Measurements from ENCODE around the gene NUCB2. TPM values are rescaled to one million over a fixed set of nuclear protein-coding genes. Genes with fewer than 3 reads are reported as not detected.
A peak's percentile ranks its signal among the peaks of the same experiment; 100 is the strongest.

The NUCB2 gene
- total and polyA plus RNA-seq, 2 of the 13 experiments (the other 11 are each of a cell fraction or from before 2014, with no cell fraction given): 54.2 to 82.4 TPM

DNA sequence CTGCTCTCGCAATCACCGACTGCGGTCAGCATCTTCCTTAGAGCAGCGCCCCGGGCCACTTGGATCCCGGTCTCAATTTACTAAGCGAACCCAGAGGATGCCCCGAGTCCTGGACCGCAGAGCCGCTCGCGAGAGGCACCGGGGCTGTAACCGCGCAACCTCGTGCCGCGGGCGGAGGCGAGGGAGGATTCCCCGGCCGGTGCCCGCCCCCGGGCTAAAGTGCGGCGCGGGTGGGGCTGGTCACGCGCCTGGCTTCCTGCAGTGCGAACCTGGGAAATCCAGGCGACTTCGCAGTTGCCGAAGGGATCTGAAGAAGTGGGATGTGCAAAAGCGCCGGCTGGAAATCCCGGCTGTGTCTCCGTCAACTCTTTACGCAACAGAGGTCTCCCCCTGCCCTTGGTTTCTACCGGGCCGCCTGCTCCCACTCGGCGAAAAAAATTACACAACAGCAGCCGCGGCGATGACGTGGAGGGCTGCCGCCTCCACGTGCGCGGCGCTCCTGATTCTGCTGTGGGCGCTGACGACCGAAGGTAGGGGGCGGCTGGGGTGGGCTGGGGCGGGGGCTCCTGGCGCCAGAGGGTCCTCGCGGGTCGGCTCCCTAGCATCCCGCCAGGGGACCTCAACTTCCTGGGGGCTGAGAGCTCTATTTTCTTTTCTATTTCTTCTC is 75.1 kb downstream of the NUCB2 start, which contains the start of gene NCR3LG1 (continued):
- TF ChIP-seq AHDC1 (CRISPR knock-in tag; IDR thresholded peaks at IDR 0.05; ENCODE audit: borderline replicate concordance): peak; percentile 54; the same call in 1 of the 2 replicates
- TF ChIP-seq ZSCAN20 (CRISPR knock-in tag; IDR thresholded peaks at IDR 0.05; ENCODE audit: borderline replicate concordance): peak; percentile 77
- peak; percentile 40; the same call in 1 of the 3 replicates for TF ChIP-seq MXI1 (IDR thresholded peaks at IDR 0.05; ENCODE audit: borderline replicate concordance, low read depth, low read length)
- 0 out of 2 replicates have a peak, but pooled peaks have one; percentile 54 for TF ChIP-seq FOXO1 (CRISPR knock-in tag; IDR thresholded peaks at IDR 0.05)
- no peak for TF ChIP-seq SMAD3 (CRISPR knock-in tag; IDR thresholded peaks at IDR 0.05)
- TF ChIP-seq, protein P1, sequence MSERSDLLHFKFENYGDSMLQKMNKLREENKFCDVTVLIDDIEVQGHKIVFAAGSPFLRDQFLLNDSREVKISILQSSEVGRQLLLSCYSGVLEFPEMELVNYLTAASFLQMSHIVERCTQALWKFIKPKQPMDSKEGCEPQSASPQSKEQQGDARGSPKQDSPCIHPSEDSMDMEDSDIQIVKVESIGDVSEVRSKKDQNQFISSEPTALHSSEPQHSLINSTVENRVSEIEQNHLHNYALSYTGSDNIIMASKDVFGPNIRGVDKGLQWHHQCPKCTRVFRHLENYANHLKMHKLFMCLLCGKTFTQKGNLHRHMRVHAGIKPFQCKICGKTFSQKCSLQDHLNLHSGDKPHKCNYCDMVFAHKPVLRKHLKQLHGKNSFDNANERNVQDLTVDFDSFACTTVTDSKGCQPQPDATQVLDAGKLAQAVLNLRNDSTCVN (CRISPR knock-in tag; IDR thresholded peaks at IDR 0.05; ENCODE audit: borderline replicate concordance): 0 out of 2 replicates have a peak, but pooled peaks have one; percentile 18
- peak; percentile 85 for TF ChIP-seq RBFOX2 (IDR thresholded peaks at IDR 0.05; ENCODE audit: low read depth, low read length)
- TF ChIP-seq, protein P2, sequence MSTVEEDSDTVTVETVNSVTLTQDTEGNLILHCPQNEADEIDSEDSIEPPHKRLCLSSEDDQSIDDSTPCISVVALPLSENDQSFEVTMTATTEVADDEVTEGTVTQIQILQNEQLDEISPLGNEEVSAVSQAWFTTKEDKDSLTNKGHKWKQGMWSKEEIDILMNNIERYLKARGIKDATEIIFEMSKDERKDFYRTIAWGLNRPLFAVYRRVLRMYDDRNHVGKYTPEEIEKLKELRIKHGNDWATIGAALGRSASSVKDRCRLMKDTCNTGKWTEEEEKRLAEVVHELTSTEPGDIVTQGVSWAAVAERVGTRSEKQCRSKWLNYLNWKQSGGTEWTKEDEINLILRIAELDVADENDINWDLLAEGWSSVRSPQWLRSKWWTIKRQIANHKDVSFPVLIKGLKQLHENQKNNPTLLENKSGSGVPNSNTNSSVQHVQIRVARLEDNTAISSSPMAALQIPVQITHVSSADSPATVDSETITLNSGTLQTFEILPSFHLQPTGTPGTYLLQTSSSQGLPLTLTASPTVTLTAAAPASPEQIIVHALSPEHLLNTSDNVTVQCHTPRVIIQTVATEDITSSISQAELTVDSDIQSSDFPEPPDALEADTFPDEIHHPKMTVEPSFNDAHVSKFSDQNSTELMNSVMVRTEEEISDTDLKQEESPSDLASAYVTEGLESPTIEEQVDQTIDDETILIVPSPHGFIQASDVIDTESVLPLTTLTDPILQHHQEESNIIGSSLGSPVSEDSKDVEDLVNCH (CRISPR knock-in tag; IDR thresholded peaks at IDR 0.05): no peak
- TF ChIP-seq ZNF7 (CRISPR knock-in tag; IDR thresholded peaks at IDR 0.05): 0 out of 2 replicates have a peak, but pooled peaks have one; percentile 7
- peak; percentile 95 for TF ChIP-seq ZNF800 (CRISPR knock-in tag; IDR thresholded peaks at IDR 0.05)
- peak; percentile 71; the same call in 1 of the 2 replicates for TF ChIP-seq KLF12 (CRISPR knock-in tag; IDR thresholded peaks at IDR 0.05; ENCODE audit: borderline replicate concordance)
- TF ChIP-seq ZNF451 (CRISPR knock-in tag; IDR thresholded peaks at IDR 0.05): 0 out of 2 replicates have a peak, but pooled peaks have one; percentile 49
- peak; percentile 44; the same call in 1 of the 2 replicates for TF ChIP-seq PRDM15 (CRISPR knock-in tag; IDR thresholded peaks at IDR 0.05)
